Measurements from ENCODE around the gene RACGAP1. TPM values are rescaled to one million over a fixed set of nuclear protein-coding genes. Genes with fewer than 3 reads are reported as not detected.

Gene RACGAP1
- total RNA-seq, 1 donor from 2014 or later: 71.2 TPM

DNA sequence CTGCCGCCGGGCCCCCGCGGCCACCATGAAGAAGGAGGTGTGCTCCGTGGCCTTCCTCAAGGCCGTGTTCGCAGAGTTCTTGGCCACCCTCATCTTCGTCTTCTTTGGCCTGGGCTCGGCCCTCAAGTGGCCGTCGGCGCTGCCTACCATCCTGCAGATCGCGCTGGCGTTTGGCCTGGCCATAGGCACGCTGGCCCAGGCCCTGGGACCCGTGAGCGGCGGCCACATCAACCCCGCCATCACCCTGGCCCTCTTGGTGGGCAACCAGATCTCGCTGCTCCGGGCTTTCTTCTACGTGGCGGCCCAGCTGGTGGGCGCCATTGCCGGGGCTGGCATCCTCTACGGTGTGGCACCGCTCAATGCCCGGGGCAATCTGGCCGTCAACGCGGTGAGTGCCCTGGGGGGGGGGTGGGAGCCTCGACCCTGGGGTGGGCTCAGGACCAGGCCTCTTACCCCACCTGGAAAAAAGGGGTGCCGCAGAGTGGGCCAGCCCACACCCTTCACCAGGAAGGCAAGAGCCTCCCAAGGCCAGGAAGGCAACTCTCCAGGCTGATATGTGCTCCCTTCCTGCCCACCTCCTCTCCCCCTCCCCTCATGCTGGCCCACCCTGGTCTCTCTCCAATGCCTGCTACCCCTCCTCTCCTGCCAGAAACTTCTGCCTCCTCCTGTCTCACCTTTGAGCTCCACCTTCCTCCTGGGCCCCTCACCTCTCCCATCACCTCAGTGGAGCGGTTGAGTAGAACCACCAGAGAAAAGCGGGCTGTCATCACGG, 63.1 kb downstream of the RACGAP1 start:
- H3K27ac Mint-ChIP-seq: no peak overlapping the region
- no peaks in the 10 kb centered on the region for H3K9me3 Mint-ChIP-seq
- DNase-seq: no peak
- H3K4me3 Mint-ChIP-seq: peak overlapping the region; percentile 60
- no peaks in the 10 kb centered on the region for H3K36me3 Mint-ChIP-seq (ENCODE audit: low read depth)
- H3K27me3 Mint-ChIP-seq: peaks cover 70% of the 10 kb centered on the region
- peaks cover 7% of the 10 kb centered on the region for H3K4me1 Mint-ChIP-seq
- intact Hi-C loops (cut with micrococcal nuclease): no loop called here

DNA sequence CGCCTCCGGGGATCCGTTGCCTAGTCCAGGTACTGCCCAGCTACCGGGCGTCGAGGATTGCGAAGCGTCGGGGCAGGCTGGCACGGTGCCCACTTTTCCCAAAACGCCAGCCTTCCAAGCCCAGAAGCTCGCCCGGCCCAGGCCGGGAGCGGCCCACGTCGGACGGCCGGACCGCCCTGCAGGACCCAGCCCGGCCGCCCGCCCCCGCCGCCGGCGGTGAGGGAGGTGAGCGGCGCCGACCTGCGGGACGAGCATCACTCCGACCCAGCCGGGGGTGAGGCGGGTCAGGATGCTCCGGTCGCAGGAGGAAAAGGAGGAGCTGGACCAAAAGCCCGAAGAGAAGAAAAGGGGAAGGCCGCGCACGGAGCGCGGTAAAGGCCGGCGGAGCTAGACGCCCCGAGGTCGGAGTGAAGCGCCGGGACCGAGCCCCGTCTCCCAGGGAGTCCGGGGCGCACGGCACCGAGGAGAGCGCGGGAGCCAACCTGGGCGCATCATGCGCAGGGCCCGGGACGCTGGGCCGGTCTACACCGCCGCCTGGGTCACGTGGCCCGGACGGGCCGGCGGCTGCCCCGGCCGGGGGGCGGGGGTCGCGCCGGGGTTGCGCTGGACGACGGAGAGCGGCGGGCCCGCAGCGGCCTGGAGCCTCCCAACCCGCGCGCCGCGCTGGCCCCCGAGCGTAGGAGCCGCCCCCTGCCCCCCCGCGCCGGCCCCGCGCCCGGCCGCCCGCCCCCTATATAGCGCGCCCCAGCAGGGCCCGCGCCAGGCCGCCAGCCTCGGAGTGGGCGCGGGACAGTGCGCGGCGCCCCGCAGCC, 64.0 kb downstream of the RACGAP1 start, which contains the start of gene AQP5:
Gene AQP5 (plus strand): TSS at position 762 of the 812 bp plus-strand sequence. CDS start 146 bp downstream, outside the sequence.
- H3K27me3 Mint-ChIP-seq: peaks cover 76% of the 10 kb centered on the region
- no peaks in the 10 kb centered on the region for H3K9me3 Mint-ChIP-seq
- no peak for DNase-seq
- no peaks in the 10 kb centered on the region for H3K36me3 Mint-ChIP-seq (ENCODE audit: low read depth)
- intact Hi-C loops (cut with micrococcal nuclease): no loop called here
- peak within 1 kb of the TSS; percentile 60 for H3K4me3 Mint-ChIP-seq
- peaks cover 4% of the 10 kb centered on the region for H3K4me1 Mint-ChIP-seq
- H3K27ac Mint-ChIP-seq: no peak within 1 kb of the TSS

DNA sequence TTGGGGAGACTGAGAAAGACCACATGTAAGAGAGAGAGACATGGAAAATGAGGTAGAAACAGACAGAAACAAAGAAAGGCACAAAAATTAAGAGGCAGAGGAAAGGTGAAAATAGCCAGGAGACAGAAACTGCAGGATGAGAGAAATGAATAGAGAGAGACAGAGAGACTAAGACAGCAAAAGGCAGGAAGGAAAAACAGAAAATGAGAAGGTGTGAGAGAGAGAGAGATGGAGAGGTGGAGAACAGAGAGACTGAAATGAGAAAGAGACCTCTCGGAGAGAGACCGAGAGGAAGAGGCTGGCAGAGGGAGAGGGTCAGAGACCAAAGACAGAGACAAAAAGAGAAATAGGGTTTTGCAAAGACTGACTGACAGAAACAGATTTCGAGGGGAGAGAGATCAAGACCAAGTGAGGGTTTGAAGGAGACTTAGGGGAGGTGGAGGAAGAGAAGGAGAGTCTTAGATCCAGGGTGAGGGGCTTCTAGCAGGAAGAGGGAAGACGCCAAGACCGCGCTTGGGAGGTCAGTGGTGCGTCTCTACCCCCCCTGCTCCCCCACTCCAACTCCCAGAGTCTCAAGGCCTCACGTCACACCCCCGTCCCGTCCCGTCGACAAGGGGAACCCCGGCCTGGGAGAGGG, 64.7 kb downstream of the RACGAP1 start:
- no peak for DNase-seq
- no peaks in the 10 kb centered on the region for H3K36me3 Mint-ChIP-seq (ENCODE audit: low read depth)
- peak overlapping the region; percentile 7 for H3K4me3 Mint-ChIP-seq
- intact Hi-C loops (cut with micrococcal nuclease): no loop called here
- peaks cover 4% of the 10 kb centered on the region for H3K4me1 Mint-ChIP-seq
- no peak overlapping the region for H3K27ac Mint-ChIP-seq
- H3K27me3 Mint-ChIP-seq: peaks cover 75% of the 10 kb centered on the region
- H3K9me3 Mint-ChIP-seq: no peaks in the 10 kb centered on the region

DNA sequence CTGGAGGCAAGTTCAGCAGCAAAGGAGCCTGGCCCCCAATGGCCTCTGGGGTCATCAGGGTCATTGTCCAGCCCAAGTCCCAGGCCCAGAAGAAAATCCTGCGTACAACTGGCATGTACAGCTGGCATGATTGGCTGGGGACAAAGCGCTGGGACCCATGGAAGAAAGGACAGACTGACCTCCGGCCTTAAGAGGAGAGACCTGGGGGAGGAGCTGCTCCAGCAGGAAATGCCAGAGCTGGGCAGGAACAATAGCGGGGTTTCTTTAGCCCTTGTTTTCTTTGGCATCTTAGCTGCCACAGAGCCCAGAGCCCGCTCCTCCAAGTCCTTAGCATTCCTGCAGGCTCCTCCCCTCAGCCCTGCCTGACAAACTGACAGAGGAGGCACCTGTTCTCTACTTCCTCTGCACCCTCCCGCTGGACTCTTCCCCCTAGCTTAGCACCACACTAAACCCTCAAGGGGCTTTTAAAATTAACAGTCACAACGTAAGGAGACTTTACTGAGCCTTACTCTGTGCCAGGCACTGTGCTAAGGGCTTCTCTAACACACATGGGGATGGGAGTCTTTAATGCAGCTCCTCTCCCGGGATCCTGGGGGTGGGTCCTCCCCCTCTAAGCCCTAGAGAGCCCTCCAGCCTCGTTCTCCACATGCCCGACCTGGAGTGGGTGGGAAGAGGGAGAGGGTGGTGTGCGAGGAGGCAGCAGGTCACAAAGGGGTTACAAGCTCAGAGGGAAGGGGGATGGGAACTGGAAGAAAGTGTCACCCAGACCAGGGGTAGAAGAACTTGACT, 65.4 kb downstream of the RACGAP1 start:
- intact Hi-C loops (cut with micrococcal nuclease): no loop called here
- peaks cover 4% of the 10 kb centered on the region for H3K4me1 Mint-ChIP-seq
- peak overlapping the region; percentile 7 for H3K4me3 Mint-ChIP-seq
- peaks cover 73% of the 10 kb centered on the region for H3K27me3 Mint-ChIP-seq
- DNase-seq: no peak
- no peaks in the 10 kb centered on the region for H3K9me3 Mint-ChIP-seq
- H3K36me3 Mint-ChIP-seq (ENCODE audit: low read depth): no peaks in the 10 kb centered on the region
- no peak overlapping the region for H3K27ac Mint-ChIP-seq

DNA sequence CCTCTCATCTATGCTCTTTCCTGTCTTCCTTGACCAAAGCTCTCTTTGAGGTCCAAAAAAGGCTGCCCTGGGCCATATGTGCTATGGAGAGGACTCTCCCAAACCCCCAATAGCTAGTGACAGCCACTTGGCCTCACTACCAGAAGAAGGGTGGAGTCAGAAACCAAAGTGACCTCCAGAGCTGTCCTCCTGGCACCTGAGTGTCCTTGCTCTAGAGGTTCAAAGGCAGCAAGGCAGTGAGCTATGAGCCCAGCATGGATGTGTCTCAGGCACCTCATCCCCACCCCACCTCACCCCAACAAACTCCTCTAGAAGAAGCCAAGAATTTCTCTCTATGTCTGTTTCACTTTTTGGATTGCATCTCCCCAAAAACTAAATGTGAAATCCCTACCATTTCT, 67.7 kb downstream of the RACGAP1 start:
- no peaks in the 10 kb centered on the region for H3K36me3 Mint-ChIP-seq (ENCODE audit: low read depth)
- DNase-seq: no peak
- peaks cover 64% of the 10 kb centered on the region for H3K27me3 Mint-ChIP-seq
- no peak overlapping the region for H3K4me3 Mint-ChIP-seq
- H3K9me3 Mint-ChIP-seq: no peaks in the 10 kb centered on the region
- peaks cover 4% of the 10 kb centered on the region for H3K4me1 Mint-ChIP-seq
- intact Hi-C loops (cut with micrococcal nuclease): no loop called here
- no peak overlapping the region for H3K27ac Mint-ChIP-seq

DNA sequence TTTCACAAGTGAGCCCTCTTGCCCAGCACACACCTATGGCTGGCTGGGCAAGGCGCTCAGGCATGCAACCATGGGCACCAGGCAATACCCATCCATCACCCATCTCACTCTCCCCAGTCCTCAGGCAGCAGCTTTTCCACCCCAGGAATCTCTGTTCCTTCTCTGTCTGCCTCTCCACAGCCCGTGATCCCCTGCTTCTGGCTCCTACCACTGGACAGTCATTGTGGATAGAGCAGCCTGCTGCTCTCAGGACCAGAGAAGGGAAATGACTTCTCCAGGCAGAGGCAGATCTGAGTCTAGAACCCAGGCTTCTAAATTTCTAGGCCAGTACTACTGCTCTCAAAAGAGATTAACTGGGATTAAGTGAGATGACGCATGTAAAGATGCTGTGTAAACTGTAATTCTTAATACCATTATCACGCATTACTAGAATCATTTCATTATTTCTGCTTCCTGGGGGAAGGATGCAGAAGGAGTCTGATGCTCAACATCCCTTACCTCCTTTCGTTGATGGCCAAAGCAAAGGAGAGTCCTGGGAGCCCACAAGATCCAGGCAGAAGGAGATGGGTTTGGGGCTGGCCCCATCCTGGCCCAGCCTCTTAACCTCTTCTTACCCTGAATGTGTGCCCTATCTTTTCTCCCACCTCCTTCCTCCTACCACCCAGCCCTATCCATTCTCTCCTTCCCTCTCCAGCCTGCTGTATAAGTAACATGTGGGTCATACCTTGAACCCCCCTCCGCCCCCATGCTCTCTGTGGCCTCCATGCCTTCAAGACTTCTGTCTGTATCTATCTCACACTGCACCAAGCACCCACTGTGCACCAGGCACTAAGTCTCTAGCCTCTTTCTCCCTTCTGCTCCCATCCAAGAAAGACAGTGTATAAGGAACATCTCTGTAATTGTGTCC, 68.4 kb downstream of the RACGAP1 start:
- Mint-ChIP-seq H3K4me3 (no peak overlapping the region), H3K9me3 (no peaks in the 10 kb centered on the region), H3K36me3 (ENCODE audit: low read depth) (no peaks in the 10 kb centered on the region), H3K27me3 (peaks cover 61% of the 10 kb centered on the region), H3K27ac (no peak overlapping the region), H3K4me1 (peaks cover 4% of the 10 kb centered on the region)
- no peak for DNase-seq
- intact Hi-C loops (cut with micrococcal nuclease): no loop called here

DNA sequence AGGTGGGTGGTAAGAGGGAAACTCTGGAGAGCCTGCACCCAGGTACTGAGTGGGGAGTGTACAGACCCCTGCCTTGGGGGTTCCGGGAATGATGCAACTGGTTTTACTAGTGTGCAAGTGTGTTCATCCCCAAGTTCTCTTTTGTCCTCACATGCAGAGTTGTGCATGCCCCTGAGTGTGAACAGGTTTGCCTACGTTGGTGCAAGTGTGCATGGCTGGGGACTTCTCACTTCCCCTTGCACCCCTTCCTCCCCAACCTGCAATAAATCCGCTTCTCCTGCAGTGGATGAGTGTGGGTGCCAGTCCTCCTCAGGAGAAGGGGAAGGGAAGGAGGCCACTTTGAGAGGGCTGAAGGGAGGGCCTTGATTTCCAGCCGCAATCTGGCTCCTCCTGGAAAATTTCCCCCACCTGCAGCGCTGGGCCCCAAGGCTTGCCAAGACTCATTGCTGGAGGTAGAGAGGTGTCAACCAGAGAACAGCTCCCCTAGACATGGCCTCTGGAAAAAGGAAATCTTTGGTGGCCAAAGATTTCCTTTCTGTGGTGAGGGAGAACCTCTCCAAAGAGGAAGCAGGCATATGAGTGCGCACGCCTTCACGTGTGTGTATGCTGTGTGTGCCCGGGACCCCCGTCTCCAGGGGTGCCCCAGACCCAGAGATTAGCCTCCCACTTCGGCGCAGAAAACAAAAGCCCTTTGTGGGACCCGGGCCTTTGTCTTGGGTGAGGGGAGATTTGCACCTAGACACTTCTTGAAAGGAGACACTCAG, 69.2 kb downstream of the RACGAP1 start:
- Mint-ChIP-seq H3K9me3 (no peaks in the 10 kb centered on the region), H3K36me3 (ENCODE audit: low read depth) (no peaks in the 10 kb centered on the region), H3K27ac (no peak overlapping the region), H3K4me3 (no peak overlapping the region), H3K27me3 (peaks cover 61% of the 10 kb centered on the region), H3K4me1 (peaks cover 4% of the 10 kb centered on the region)
- intact Hi-C loops (cut with micrococcal nuclease): no loop called here
- no peak for DNase-seq

DNA sequence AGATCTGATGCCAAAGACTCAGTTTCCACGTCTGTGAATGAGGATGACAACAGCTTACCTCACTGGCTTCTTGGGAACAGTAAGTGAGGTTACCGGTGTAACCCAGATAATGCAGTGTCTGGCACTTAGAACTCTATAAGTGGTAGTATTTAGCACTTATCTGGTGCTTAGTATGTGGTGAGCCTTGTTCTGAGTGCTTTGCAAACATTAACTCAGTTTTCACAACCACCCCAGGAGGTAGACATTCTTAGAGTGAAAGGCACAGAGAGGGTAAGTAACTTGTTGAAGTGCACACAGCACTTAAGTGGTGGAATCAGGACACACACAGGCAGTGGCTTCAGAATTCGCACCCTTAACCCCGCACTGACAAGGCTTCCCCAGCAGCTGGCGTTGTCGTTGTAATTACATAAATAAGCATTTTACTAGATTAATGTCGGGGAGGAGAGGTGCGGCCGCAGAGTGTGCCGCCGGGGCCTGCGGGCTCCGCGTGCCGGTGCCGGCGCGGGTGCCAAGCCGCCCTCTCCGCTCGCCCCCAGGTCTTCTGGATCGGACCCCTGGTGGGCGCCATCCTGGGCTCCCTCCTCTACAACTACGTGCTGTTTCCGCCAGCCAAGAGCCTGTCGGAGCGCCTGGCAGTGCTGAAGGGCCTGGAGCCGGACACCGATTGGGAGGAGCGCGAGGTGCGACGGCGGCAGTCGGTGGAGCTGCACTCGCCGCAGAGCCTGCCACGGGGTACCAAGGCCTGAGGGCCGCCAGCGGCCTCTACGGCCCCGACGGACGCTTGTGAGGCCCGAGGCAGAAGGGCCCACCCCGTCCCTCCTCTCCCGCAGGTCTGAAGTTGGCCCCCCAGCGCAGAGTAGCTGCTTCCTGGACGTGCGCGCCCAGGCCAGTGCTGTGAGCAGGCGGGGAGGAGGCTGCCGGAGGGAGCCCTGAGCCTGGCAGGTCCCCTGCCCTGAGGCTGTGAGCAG, 70.1 kb downstream of the RACGAP1 start:
- H3K36me3 Mint-ChIP-seq (ENCODE audit: low read depth): no peaks in the 10 kb centered on the region
- intact Hi-C loops (cut with micrococcal nuclease): no loop called here

DNA sequence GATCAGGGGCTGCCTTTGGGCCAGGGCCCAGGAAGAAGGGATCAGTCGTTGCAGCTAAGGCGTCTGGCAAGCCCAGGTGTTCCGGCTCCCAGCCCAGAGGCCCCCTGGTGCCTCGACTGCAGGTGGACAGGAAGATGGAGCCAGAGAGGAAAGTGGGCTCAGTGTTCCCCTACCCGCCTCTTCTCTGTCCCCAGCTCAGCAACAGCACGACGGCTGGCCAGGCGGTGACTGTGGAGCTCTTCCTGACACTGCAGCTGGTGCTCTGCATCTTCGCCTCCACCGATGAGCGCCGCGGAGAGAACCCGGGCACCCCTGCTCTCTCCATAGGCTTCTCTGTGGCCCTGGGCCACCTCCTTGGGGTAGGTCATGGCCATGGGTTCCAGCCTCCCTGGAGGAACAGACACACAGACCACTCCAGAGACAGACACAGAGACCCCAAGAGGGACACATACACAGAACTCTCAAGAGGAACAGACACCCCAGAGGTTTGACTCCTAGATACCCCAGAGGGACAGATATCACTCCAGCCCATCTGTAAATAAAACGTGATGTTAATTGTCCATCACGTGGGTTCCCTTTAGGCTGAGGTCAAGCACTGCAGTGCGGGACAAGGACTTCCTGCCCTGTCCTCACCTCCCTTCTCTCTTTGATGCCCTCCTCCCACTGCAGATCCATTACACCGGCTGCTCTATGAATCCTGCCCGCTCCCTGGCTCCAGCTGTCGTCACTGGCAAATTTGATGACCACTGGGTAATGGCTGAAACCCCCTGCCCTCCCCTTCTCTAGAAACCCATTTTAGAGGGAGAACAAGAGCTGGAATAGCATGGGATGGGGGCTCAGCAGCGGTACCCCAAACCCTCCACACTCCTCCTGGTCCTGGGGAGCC, 71.1 kb downstream of the RACGAP1 start:
- DNase-seq: no peak
- H3K27me3 Mint-ChIP-seq: peaks cover 47% of the 10 kb centered on the region
- H3K4me3 Mint-ChIP-seq: no peak overlapping the region
- H3K4me1 Mint-ChIP-seq: no peaks in the 10 kb centered on the region
- intact Hi-C loops (cut with micrococcal nuclease): no loop called here
- no peaks in the 10 kb centered on the region for H3K36me3 Mint-ChIP-seq (ENCODE audit: low read depth)
- H3K27ac Mint-ChIP-seq: no peak overlapping the region
- no peaks in the 10 kb centered on the region for H3K9me3 Mint-ChIP-seq

More for the DNA sequence above, 70.1 kb downstream of the RACGAP1 start:
- DNase-seq: no peak
- Mint-ChIP-seq H3K9me3 (no peaks in the 10 kb centered on the region), H3K27ac (no peak overlapping the region), H3K27me3 (peaks cover 54% of the 10 kb centered on the region), H3K4me1 (no peaks in the 10 kb centered on the region), H3K4me3 (no peak overlapping the region)

DNA sequence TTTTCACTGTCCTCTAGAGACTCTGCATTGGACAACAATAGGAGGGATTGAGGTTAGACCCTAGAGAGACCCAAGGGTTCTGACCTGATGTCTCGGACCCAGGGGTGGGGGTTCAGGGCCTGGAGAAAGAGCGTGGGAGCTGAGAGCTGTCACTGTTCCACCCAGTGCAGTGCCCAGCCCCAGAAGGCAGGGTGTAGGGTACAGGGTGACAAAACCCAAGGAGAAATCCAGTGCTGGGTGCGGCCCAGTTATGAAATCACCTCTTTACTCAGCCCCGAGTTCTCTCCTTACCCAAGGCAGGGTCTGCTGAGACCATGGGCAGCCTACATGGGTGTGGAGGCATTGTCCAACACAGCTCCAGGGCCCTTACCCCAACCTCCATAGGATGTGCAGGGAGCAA, 72.1 kb downstream of the RACGAP1 start:
- H3K9me3 Mint-ChIP-seq: no peaks in the 10 kb centered on the region
- no peak overlapping the region for H3K4me3 Mint-ChIP-seq
- intact Hi-C loops (cut with micrococcal nuclease): no loop called here
- DNase-seq: no peak
- no peaks in the 10 kb centered on the region for H3K36me3 Mint-ChIP-seq (ENCODE audit: low read depth)
- H3K4me1 Mint-ChIP-seq: no peaks in the 10 kb centered on the region
- peaks cover 41% of the 10 kb centered on the region for H3K27me3 Mint-ChIP-seq
- H3K27ac Mint-ChIP-seq: no peak overlapping the region

All from activated CD4-positive, alpha-beta T cell treated with anti-CD3 and anti-CD28 coated beads, Interleukin-2, amount 10 ng/mL, durations not matched to agents 24 days and 14 days (primary cell).